ENCODE results near the gene DAO.

DAO gene

GRCh38 chr12:108928695-108929094, 48.8 kb downstream of the DAO start:
- no peak for DNase-seq

- DNase-seq = no peak
Measured at GRCh38 chr12:108930155-108930554, 50.3 kb downstream of the DAO start.

- no peak for DNase-seq
Measured at GRCh38 chr12:108930756-108931155, 50.9 kb downstream of the DAO start.

DNA sequence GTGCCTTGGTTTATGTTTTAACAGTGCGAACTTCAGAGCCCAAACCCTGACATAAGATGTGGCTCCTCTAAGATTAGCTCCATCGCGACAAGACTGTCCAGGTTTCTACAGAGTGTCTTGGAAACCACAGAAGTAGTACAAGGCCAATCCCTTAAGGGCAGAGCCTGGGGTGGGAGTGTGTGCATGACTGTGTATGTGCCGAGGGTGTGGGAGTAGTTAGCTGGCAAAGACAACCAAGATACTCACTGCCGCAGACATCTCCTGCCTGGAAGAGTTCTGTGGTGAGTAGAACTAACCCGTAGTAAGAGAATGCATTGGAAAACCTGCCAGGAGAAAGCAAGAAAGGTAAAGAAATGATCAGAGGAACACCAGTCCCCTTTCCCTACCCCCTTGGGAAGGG, 54.1 kb downstream of the DAO start:
- DNase-seq = no peak

GRCh38 chr12:108935159-108935763, 55.4 kb downstream of the DAO start:
- DNase-seq = peak in 1 of 5 donors; percentile 5

- no peak for DNase-seq
Measured at GRCh38 chr12:108938247-108938924, 58.5 kb downstream of the DAO start.

- peak in 1 of 5 donors; percentile 12 for DNase-seq
Measured at GRCh38 chr12:108939594-108939993, 59.7 kb downstream of the DAO start.

DNA sequence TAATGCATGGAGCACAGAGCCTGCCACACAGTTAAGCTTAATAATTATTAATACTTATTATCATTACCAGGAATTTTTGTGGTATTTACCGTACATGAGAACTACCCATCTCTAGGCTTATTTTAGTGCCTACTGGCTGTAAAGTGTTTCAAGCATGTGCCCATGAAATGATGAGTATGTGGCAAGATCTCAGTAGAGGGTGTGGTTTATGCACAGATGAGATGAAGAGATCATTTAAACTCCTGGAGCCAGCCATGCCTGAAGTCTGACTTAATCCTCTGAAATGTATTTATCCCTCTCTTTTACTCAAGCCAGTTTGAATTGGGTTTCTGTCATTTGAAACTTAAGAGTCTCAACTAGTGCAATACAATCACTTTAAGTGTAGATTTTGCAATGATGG, 60.2 kb downstream of the DAO start:
- DNase-seq = no peak

DNA sequence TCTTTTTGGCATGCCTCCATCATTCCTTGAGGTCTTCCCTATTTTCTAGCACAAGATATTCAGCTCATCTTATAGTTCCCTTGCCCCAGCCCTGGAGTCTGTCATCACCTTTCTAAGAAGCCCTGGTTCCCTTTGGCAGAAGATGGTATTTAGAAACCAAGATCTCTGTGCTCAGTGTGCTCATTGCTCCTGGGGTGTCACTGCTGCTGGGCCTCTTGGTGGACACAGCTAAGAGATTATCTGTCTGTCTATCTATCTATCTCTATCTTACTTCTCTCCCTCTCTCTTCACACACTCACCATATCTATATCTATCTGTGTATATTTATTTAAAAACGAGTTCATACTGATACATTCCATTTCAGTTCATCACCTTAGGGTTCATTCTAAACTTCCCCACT, 67.2 kb downstream of the DAO start:
- DNase-seq = no peak

GRCh38 chr12:108948367-108948766, 68.5 kb downstream of the DAO start:
- no peak for DNase-seq

DNA sequence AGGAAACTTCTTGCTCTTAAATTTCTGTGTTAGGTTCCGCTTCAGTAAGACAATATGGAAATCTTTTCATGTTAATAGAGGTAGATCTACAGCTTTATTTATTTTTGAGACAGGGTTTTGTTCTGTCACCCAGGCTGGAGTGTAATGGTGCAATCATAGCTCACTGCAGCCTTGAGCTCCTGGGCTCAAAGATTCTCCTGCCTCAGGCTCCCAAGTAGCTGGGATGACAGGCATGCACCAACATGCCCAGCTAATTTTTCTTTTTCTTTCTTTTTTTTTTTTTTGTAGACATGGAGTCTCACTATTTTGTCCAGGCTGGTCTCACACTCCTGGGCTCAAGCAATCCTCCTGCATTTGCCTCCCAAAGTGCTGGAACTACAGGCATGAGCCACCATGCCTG, 70.1 kb downstream of the DAO start:
- DNase-seq = no peak
